HEK293 (cell line): Measurements from ENCODE around the gene NPW.

Experiments used
- CTCF ChIA-PET: fragments of 350-600 bp; formaldehyde crosslinking; extraction: SDS; loops from one replicate; lab custom pipeline; 2021; ENCODE audit warnings: antibody characterized with exemption; lab: Yijun Ruan, JAX
- POLR2A ChIA-PET: fragments of 300-600 bp; formaldehyde crosslinking; extraction: SDS; loops from one replicate; lab custom pipeline; 2020; ENCODE audit warnings: antibody characterized with exemption, inconsistent platforms; lab: Yijun Ruan, JAX
- H3K27ac ChIP-seq: fragments of 200-500 bp; sonication (Bioruptor generic); 2 replicates; pipeline ENCODE4 v1.5.1; 2014; ENCODE audit warnings: low read depth, low read length, control low read depth, inconsistent platforms; ENCODE audit errors: extremely low read depth
- H3K36me3 ChIP-seq, 2 experiments: fragments of 200-500 bp in 1 of 2; sonication (Bioruptor generic) in 1 of 2; 1 replicate in 1 of 2; 2 replicates in 1 of 2; pipeline ENCODE4 v1.5.1; 2014 to 2017; ENCODE audit warnings: inconsistent platforms in 2 of 2, low read length in 2 of 2; ENCODE audit not compliant: control insufficient read depth in 2 of 2, insufficient read depth in 1 of 2
- H3K4me1 ChIP-seq: fragments of 200-500 bp; sonication (Bioruptor generic); 2 replicates; pipeline ENCODE4 v1.5.1; 2014; ENCODE audit warnings: mild to moderate bottlenecking, low read length, inconsistent platforms; ENCODE audit not compliant: control insufficient read depth, insufficient read depth
- H3K4me3 ChIP-seq: 2 replicates; pipeline ENCODE4 v1.5.1; 2011; ENCODE audit warnings: low read depth, mild to moderate bottlenecking, control low read depth, low read length, moderate library complexity
- H3K9me3 ChIP-seq: fragments of 200-500 bp; sonication (Bioruptor generic); 2 replicates; pipeline ENCODE4 v1.5.1; 2014; ENCODE audit warnings: low read depth, low read length, inconsistent platforms; ENCODE audit not compliant: control insufficient read depth, insufficient read depth
- EGR2 ChIP-seq: fragments of 450-650 bp; formaldehyde crosslinking; IDR thresholded peaks from 2 replicates; pipeline ENCODE4 v1.5.1; 2016; ENCODE audit warnings: low read depth, missing biosample characterization, missing genetic modification characterization
- OVOL3 ChIP-seq: fragments of 450-650 bp; formaldehyde crosslinking; IDR thresholded peaks from 2 replicates; pipeline ENCODE4 v1.5.1; 2016; ENCODE audit warnings: missing biosample characterization, missing genetic modification characterization
- SP2 ChIP-seq: fragments of 450-650 bp; formaldehyde crosslinking; IDR thresholded peaks from 2 replicates; pipeline ENCODE4 v1.5.1; 2016; ENCODE audit warnings: missing biosample characterization, missing genetic modification characterization
- ZBTB1 ChIP-seq: fragments of 450-650 bp; formaldehyde crosslinking; IDR thresholded peaks from 2 replicates; pipeline ENCODE4 v1.5.1; 2016; ENCODE audit warnings: missing biosample characterization, missing genetic modification characterization
- ZBTB48 ChIP-seq: fragments of 450-650 bp; formaldehyde crosslinking; IDR thresholded peaks from 2 replicates; pipeline ENCODE4 v1.5.1; 2016; ENCODE audit warnings: missing biosample characterization, missing genetic modification characterization
- ZNF112 ChIP-seq: fragments of 450-650 bp; formaldehyde crosslinking; IDR thresholded peaks from 2 replicates; pipeline ENCODE4 v1.5.0; 2017; ENCODE audit warnings: missing biosample characterization, missing genetic modification characterization
- ZNF155 ChIP-seq: fragments of 450-650 bp; formaldehyde crosslinking; IDR thresholded peaks from 2 replicates; pipeline ENCODE4 v1.5.1; 2016; ENCODE audit warnings: missing biosample characterization, missing genetic modification characterization
- ZNF19 ChIP-seq: fragments of 450-650 bp; formaldehyde crosslinking; IDR thresholded peaks from 2 replicates; pipeline ENCODE4; 2016; ENCODE audit warnings: missing biosample characterization, missing genetic modification characterization, low read depth
- ZNF211 ChIP-seq: fragments of 450-650 bp; formaldehyde crosslinking; IDR thresholded peaks from 2 replicates; pipeline ENCODE4 v1.5.1; 2016; ENCODE audit warnings: low read depth, missing biosample characterization, missing genetic modification characterization
- ZNF366 ChIP-seq: fragments of 450-650 bp; formaldehyde crosslinking; conservative IDR thresholded peaks from 2 replicates; pipeline ENCODE4 v1.5.1; 2016; ENCODE audit warnings: missing biosample characterization, missing genetic modification characterization
- ZNF558 ChIP-seq: fragments of 450-650 bp; formaldehyde crosslinking; IDR thresholded peaks from 2 replicates; pipeline ENCODE4 v1.5.1; 2016; ENCODE audit warnings: missing biosample characterization, missing genetic modification characterization
- ZNF560 ChIP-seq: fragments of 450-650 bp; formaldehyde crosslinking; IDR thresholded peaks from 2 replicates; pipeline ENCODE4 v1.5.1; 2017; ENCODE audit warnings: missing biosample characterization, missing genetic modification characterization, borderline replicate concordance
- ZNF610 ChIP-seq: fragments of 450-650 bp; formaldehyde crosslinking; IDR thresholded peaks from 2 replicates; pipeline ENCODE4 v1.5.1; 2016; ENCODE audit warnings: missing biosample characterization, missing genetic modification characterization, borderline replicate concordance
- ZNF701 ChIP-seq: fragments of 450-650 bp; formaldehyde crosslinking; IDR thresholded peaks from 2 replicates; pipeline ENCODE4 v1.5.1; 2016; ENCODE audit warnings: missing biosample characterization, missing genetic modification characterization
- ZNF776 ChIP-seq: fragments of 450-650 bp; formaldehyde crosslinking; IDR thresholded peaks from 2 replicates; pipeline ENCODE4 v1.5.0; 2017; ENCODE audit warnings: missing biosample characterization, missing genetic modification characterization, borderline replicate concordance
- TF ChIP-seq, protein P1 (sequence below): fragments of 450-650 bp; formaldehyde crosslinking; IDR thresholded peaks from 2 replicates; pipeline ENCODE4 v1.5.1; 2016; ENCODE audit warnings: missing biosample characterization, missing genetic modification characterization
- TF ChIP-seq, protein P2 (sequence below): fragments of 450-650 bp; formaldehyde crosslinking; IDR thresholded peaks from 2 replicates; pipeline ENCODE4 v1.5.1; 2017; ENCODE audit warnings: missing biosample characterization, missing genetic modification characterization
- TF ChIP-seq, protein P3 (sequence below): fragments of 450-650 bp; formaldehyde crosslinking; IDR thresholded peaks from 2 replicates; pipeline ENCODE4 v1.5.1; 2016; ENCODE audit warnings: missing biosample characterization, missing genetic modification characterization, borderline replicate concordance
- TF ChIP-seq, protein P4 (sequence below): fragments of 450-650 bp; formaldehyde crosslinking; IDR thresholded peaks from 2 replicates; pipeline ENCODE4 v1.5.1; 2017; ENCODE audit warnings: missing biosample characterization, missing genetic modification characterization
- TF ChIP-seq, protein P5 (sequence below): fragments of 450-650 bp; formaldehyde crosslinking; IDR thresholded peaks from 2 replicates; pipeline ENCODE4 v1.5.1; 2016; ENCODE audit warnings: missing biosample characterization, missing genetic modification characterization

Gene NPW

DNA sequence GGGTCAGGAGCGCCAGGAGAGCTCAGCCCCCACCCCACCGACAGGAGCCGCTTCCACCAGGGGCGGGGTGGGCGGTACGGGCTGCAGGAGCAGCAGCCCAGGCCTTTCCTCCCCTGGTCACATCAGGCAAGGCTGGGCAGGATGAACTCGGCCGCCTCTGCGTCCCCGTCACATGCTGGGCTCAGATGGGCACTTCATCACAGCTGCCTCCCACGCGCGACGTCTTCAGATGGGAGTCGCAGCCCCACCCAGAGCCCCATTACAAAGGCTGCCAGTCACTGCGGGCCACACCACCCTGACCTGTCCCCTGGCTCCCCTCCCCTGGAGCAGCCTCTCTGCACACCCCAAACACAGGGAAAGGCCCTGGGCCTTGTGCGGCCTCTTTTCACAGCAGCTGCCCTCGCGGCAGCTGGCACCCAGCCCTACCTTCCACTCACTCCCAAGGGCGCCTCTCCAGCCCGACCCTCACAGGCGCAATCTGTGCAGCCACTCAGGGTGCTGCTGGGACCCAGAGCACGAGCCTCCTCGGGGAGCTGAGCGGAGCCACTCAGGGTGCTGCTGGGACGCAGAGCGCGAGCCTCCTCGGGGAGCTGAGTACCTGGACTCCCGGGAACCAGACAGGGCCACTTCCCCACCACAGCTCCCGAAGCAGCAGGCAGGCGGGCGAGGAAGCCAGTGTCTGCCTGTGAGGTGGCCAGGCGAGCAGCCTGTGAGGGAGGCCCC, 14.6 kb upstream of the NPW start (continued):
- TF ChIP-seq ZNF776 (tag by site-specific recombination) (no peak), OVOL3 (tag by site-specific recombination) (no peak)

DNA sequence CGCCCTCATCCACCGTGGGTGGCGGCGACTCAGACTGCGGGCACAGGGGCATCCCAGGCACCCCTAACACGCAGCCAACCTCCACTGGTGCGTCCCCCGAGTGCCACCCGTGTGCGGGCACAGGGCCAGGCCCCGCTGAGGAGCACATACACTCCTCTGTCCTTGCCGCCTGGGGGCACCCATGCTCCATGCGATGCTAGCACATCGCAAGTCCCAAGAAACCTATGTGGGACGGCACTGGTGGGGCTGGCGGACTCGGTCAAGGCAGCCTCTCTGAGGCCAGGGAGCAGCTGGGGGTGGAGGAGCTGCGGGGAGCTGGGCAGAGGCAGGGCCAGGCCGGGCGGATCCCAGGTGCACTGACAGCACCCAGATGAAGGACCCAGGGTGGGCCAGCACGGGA, 13.9 kb upstream of the NPW start:
- CTCF ChIA-PET: interaction anchor here (0.5 to 2.8 kb wide), 4 partner anchors 19 to 1261 kb away, joined by 3 to 28 read pairs (median 4); partner anchors contain the start of gene GFER
- POLR2A ChIA-PET: interaction anchor here (1.1 to 2.1 kb wide), 3 partner anchors 12 to 149 kb away, joined by 3 to 19 read pairs (median 7); partner anchors contain the start of gene TRAF7
- Histone ChIP-seq H3K9me3 (no peaks in the 10 kb centered on the region), H3K4me3 (no peak overlapping the region), H3K4me1 (peaks cover 28% of the 10 kb centered on the region), H3K36me3 (peaks cover 0 to 58% of the 10 kb centered on the region in 2 experiments; a peak in 2 of 3 replicates), H3K27ac (peak overlapping the region; percentile 34; the same call in 1 of the 2 replicates)
- no peak for TF ChIP-seq ZBTB1 (tag by site-specific recombination)
- no peak for TF ChIP-seq ZNF211 (tag by site-specific recombination)
- no peak for TF ChIP-seq ZNF366
- TF ChIP-seq ZBTB48 (tag by site-specific recombination): no peak
- TF ChIP-seq, protein P1, sequence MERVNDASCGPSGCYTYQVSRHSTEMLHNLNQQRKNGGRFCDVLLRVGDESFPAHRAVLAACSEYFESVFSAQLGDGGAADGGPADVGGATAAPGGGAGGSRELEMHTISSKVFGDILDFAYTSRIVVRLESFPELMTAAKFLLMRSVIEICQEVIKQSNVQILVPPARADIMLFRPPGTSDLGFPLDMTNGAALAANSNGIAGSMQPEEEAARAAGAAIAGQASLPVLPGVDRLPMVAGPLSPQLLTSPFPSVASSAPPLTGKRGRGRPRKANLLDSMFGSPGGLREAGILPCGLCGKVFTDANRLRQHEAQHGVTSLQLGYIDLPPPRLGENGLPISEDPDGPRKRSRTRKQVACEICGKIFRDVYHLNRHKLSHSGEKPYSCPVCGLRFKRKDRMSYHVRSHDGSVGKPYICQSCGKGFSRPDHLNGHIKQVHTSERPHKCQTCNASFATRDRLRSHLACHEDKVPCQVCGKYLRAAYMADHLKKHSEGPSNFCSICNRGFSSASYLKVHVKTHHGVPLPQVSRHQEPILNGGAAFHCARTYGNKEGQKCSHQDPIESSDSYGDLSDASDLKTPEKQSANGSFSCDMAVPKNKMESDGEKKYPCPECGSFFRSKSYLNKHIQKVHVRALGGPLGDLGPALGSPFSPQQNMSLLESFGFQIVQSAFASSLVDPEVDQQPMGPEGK: no peak
- TF ChIP-seq SP2 (tag by site-specific recombination): no peak
- TF ChIP-seq, protein P2, sequence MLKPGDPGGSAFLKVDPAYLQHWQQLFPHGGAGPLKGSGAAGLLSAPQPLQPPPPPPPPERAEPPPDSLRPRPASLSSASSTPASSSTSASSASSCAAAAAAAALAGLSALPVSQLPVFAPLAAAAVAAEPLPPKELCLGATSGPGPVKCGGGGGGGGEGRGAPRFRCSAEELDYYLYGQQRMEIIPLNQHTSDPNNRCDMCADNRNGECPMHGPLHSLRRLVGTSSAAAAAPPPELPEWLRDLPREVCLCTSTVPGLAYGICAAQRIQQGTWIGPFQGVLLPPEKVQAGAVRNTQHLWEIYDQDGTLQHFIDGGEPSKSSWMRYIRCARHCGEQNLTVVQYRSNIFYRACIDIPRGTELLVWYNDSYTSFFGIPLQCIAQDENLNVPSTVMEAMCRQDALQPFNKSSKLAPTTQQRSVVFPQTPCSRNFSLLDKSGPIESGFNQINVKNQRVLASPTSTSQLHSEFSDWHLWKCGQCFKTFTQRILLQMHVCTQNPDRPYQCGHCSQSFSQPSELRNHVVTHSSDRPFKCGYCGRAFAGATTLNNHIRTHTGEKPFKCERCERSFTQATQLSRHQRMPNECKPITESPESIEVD (tag by site-specific recombination): no peak
- TF ChIP-seq ZNF558 (tag by site-specific recombination): no peak
- TF ChIP-seq, protein P3, sequence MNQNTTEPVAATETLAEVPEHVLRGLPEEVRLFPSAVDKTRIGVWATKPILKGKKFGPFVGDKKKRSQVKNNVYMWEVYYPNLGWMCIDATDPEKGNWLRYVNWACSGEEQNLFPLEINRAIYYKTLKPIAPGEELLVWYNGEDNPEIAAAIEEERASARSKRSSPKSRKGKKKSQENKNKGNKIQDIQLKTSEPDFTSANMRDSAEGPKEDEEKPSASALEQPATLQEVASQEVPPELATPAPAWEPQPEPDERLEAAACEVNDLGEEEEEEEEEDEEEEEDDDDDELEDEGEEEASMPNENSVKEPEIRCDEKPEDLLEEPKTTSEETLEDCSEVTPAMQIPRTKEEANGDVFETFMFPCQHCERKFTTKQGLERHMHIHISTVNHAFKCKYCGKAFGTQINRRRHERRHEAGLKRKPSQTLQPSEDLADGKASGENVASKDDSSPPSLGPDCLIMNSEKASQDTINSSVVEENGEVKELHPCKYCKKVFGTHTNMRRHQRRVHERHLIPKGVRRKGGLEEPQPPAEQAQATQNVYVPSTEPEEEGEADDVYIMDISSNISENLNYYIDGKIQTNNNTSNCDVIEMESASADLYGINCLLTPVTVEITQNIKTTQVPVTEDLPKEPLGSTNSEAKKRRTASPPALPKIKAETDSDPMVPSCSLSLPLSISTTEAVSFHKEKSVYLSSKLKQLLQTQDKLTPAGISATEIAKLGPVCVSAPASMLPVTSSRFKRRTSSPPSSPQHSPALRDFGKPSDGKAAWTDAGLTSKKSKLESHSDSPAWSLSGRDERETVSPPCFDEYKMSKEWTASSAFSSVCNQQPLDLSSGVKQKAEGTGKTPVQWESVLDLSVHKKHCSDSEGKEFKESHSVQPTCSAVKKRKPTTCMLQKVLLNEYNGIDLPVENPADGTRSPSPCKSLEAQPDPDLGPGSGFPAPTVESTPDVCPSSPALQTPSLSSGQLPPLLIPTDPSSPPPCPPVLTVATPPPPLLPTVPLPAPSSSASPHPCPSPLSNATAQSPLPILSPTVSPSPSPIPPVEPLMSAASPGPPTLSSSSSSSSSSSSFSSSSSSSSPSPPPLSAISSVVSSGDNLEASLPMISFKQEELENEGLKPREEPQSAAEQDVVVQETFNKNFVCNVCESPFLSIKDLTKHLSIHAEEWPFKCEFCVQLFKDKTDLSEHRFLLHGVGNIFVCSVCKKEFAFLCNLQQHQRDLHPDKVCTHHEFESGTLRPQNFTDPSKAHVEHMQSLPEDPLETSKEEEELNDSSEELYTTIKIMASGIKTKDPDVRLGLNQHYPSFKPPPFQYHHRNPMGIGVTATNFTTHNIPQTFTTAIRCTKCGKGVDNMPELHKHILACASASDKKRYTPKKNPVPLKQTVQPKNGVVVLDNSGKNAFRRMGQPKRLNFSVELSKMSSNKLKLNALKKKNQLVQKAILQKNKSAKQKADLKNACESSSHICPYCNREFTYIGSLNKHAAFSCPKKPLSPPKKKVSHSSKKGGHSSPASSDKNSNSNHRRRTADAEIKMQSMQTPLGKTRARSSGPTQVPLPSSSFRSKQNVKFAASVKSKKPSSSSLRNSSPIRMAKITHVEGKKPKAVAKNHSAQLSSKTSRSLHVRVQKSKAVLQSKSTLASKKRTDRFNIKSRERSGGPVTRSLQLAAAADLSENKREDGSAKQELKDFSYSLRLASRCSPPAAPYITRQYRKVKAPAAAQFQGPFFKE (tag by site-specific recombination): no peak
- TF ChIP-seq ZNF776 (tag by site-specific recombination): no peak
- TF ChIP-seq ZNF112 (tag by site-specific recombination): no peak
- TF ChIP-seq EGR2 (tag by site-specific recombination): 0 out of 2 replicates have a peak, but pooled peaks have one; percentile 25
- no peak for TF ChIP-seq ZNF560
- TF ChIP-seq ZNF610 (tag by site-specific recombination): no peak
- TF ChIP-seq ZNF701: no peak
- TF ChIP-seq, protein P4, sequence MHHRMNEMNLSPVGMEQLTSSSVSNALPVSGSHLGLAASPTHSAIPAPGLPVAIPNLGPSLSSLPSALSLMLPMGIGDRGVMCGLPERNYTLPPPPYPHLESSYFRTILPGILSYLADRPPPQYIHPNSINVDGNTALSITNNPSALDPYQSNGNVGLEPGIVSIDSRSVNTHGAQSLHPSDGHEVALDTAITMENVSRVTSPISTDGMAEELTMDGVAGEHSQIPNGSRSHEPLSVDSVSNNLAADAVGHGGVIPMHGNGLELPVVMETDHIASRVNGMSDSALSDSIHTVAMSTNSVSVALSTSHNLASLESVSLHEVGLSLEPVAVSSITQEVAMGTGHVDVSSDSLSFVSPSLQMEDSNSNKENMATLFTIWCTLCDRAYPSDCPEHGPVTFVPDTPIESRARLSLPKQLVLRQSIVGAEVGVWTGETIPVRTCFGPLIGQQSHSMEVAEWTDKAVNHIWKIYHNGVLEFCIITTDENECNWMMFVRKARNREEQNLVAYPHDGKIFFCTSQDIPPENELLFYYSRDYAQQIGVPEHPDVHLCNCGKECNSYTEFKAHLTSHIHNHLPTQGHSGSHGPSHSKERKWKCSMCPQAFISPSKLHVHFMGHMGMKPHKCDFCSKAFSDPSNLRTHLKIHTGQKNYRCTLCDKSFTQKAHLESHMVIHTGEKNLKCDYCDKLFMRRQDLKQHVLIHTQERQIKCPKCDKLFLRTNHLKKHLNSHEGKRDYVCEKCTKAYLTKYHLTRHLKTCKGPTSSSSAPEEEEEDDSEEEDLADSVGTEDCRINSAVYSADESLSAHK (tag by site-specific recombination): no peak
- TF ChIP-seq ZNF19: no peak
- TF ChIP-seq, protein P5, sequence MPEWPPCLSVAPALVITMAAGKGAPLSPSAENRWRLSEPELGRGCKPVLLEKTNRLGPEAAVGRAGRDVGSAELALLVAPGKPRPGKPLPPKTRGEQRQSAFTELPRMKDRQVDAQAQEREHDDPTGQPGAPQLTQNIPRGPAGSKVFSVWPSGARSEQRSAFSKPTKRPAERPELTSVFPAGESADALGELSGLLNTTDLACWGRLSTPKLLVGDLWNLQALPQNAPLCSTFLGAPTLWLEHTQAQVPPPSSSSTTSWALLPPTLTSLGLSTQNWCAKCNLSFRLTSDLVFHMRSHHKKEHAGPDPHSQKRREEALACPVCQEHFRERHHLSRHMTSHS (tag by site-specific recombination): no peak
- TF ChIP-seq ZNF155: no peak
